ENCODE results near the gene GRK1. TPM values are rescaled to one million over a fixed set of nuclear protein-coding genes. Genes with fewer than 3 reads are reported as not detected.
"Not testable (repeated sequence)": the region's sequence is repeated elsewhere in the genome, so short reads cannot be mapped to it uniquely, and the experiment has no call there.

GRK1 gene
- polyA plus RNA-seq (ENCODE audit: insufficient read length in 12 of 12), result under 1 TPM in 9 of 12 donors, not detected in 3; 0.05 to 0.45 (median 0.22) TPM
- long read RNA-seq, donor 1, result 0 reads
- long read RNA-seq, donor 2, result 0 reads
- long read RNA-seq, donor 3, result 0 reads
- long read RNA-seq, donor 4, result 0 reads
- long read RNA-seq, donor 5, partial matches to known transcripts, result 0 of 1 reads
- long read RNA-seq, donor 5, other reads (novel, unspliced or antisense), result 0 of 1 reads
- long read RNA-seq, donor 6, result 0 reads
- long read RNA-seq, donor 7, result 0 reads
- long read RNA-seq, donor 8, result 0 reads
- long read RNA-seq, donor 9, result 0 reads
- long read RNA-seq, donor 10, result 0 reads
- long read RNA-seq, donor 11, result 0 reads

- no peak for DNase-seq
Measured at GRCh38 chr13:113666951-113667701, at the start of gene GRK1. Gene GRK1, plus strand, starts transcription at chr13:113667219. Its CDS starts 168 bp downstream, at chr13:113667387.

GRCh38 chr13:113617961-113618360 lies 49.1 kb upstream of the GRK1 start:
- no peak for DNase-seq

- no peak for DNase-seq
Measured at GRCh38 chr13:113618455-113618854, 48.6 kb upstream of the GRK1 start.

- DNase-seq, result no peak
Measured at GRCh38 chr13:113620036-113620796, 46.8 kb upstream of the GRK1 start.

GRCh38 chr13:113621046-113621445 lies 46.0 kb upstream of the GRK1 start:
- no peak for DNase-seq

- not testable (repeated sequence) for DNase-seq
Measured at GRCh38 chr13:113621498-113621897, 45.5 kb upstream of the GRK1 start.

- DNase-seq, result not testable (repeated sequence)
Measured at GRCh38 chr13:113621986-113622550, 45.0 kb upstream of the GRK1 start.

GRCh38 chr13:113622791-113623490 lies 44.1 kb upstream of the GRK1 start:
- no peak for DNase-seq

GRCh38 chr13:113623491-113624234 lies 43.4 kb upstream of the GRK1 start:
- DNase-seq, result no peak

- no peak for DNase-seq
Measured at GRCh38 chr13:113624235-113624587, 42.8 kb upstream of the GRK1 start.

- DNase-seq, result not testable (repeated sequence)
Measured at GRCh38 chr13:113624640-113625304, 42.2 kb upstream of the GRK1 start.

GRCh38 chr13:113625965-113626721 lies 40.9 kb upstream of the GRK1 start:
- DNase-seq, result no peak

- DNase-seq, result no peak
Measured at GRCh38 chr13:113627136-113627535, 39.9 kb upstream of the GRK1 start.

GRCh38 chr13:113628291-113629270 lies 38.4 kb upstream of the GRK1 start:
- no peak for DNase-seq

- no peak for DNase-seq
Measured at GRCh38 chr13:113629866-113630265, 37.2 kb upstream of the GRK1 start.

GRCh38 chr13:113630296-113630695 lies 36.7 kb upstream of the GRK1 start:
- DNase-seq, result no peak

- no peak for DNase-seq
Measured at GRCh38 chr13:113630804-113631203, 36.2 kb upstream of the GRK1 start.

Data from muscle of arm (tissue), 14 donors.